ENCODE data around the gene ASB1. TPM values are rescaled to one million over a fixed set of nuclear protein-coding genes. Genes with fewer than 3 reads are reported as not detected.

Gene ASB1
- total and polyA plus RNA-seq, 2 of the 13 experiments (the other 11 are each of a cell fraction or from before 2014, with no cell fraction given): 48.6 to 49.2 TPM

DNA sequence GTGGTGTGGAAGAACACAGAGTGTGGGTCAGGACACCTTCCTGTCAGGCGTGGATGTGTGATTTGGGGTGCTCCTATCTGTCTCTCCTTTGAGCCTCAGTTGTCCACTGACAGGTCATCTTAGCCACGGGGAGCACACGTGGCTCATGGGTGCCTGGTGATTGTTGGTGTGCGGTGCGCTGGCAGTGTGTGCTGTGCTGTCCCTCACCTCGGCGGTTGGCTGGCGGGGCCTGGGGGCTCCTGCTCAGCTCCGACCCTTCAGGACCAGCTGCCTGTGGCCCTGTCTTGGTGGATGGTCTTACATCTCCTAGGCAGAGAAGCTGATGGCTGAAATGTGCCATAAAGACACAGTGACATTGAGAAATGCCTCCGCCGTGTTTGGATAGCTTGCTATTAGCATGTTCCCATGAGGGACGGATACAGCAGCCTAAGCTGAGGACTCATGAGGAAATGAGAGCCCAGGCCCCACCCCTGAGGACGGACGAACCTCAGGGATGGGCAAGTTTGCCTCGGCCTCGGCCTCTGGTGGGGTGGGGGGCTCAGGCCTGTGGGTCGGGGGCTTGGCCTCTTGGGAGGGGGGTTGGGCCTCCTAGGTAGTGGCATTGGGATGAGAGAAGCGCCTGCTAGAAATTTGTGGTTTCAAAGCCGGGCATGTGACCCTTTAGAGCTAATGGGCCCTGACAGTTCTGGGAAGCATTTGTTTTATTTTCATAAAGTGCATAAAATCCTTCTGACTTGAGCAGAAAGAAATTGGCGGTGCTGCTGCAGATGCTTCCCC is 20.3 kb upstream of the ASB1 start (continued):
- TF ChIP-seq ZNF687 (CRISPR knock-in tag; IDR thresholded peaks at IDR 0.05): peak; percentile 28; the same call in 1 of the 2 replicates
- no peak for TF ChIP-seq HNRNPH1 (optimal IDR thresholded peaks at IDR 0.05; ENCODE audit: low read depth, low read length)
- TF ChIP-seq CEBPB (IDR thresholded peaks at IDR 0.05; ENCODE audit: borderline replicate concordance, low read depth, low read length): no peak
- TF ChIP-seq MATR3 (CRISPR knock-in tag; IDR thresholded peaks at IDR 0.05): no peak
- no peak for TF ChIP-seq ZNF691 (CRISPR knock-in tag; IDR thresholded peaks at IDR 0.05; ENCODE audit: borderline replicate concordance, low read depth)
- TF ChIP-seq FOXO1 (CRISPR knock-in tag; IDR thresholded peaks at IDR 0.05): no peak

GRCh38 chr2:238406998-238407285 is 19.8 kb upstream of the ASB1 start:
- no peak overlapping the region for H2AFZ ChIP-seq (ENCODE audit: low read length)
- H3K36me3 ChIP-seq (replicated peaks in 1 of 2; ENCODE audit: control insufficient read depth in 1 of 2, insufficient read depth in 2 of 2, low read length in 2 of 2): no peaks in the 10 kb centered on the region
- ATAC-seq (no peak), FAIRE-seq (no peak), DNase-seq (ENCODE audit: low spot score) (no peak)
- intact Hi-C loops (cut with micrococcal nuclease; ENCODE audit: unreplicated experiment): no loop called here
- H4K20me1 ChIP-seq (ENCODE audit: insufficient read depth, low read length): no peaks in the 10 kb centered on the region
- ChIA-PET CTCF (ENCODE audit: low intra/inter-chr PET ratio, low total read pairs) (no interaction called here), POLR2A (no interaction called here)
- 80% methylated on average over 8 of the region's 8 CpGs for WGBS (ENCODE audit: low lambda C conversion rate)
- H3K27ac ChIP-seq (ENCODE audit: extremely low read length, insufficient read depth, low read length): no peak overlapping the region
- H3K4me3 ChIP-seq (replicated peaks in 1 of 3; ENCODE audit: insufficient read depth in 1 of 3, low read depth in 2 of 3, low read length in 3 of 3): no peak overlapping the region
- H3K4me2 ChIP-seq (ENCODE audit: low read depth, low read length): no peak overlapping the region
- no peaks in the 10 kb centered on the region for H3K79me2 ChIP-seq (ENCODE audit: insufficient read depth, low read length)
- TF ChIP-seq ZNF235 (CRISPR knock-in tag; IDR thresholded peaks at IDR 0.05; ENCODE audit: borderline replicate concordance) (no peak), KAT8 (CRISPR knock-in tag; IDR thresholded peaks at IDR 0.05) (no peak), ARID5B (CRISPR knock-in tag; IDR thresholded peaks at IDR 0.05) (no peak), MED8 (CRISPR knock-in tag; IDR thresholded peaks at IDR 0.05; ENCODE audit: insufficient replicate concordance) (no peak)
- TF ChIP-seq, protein P1, sequence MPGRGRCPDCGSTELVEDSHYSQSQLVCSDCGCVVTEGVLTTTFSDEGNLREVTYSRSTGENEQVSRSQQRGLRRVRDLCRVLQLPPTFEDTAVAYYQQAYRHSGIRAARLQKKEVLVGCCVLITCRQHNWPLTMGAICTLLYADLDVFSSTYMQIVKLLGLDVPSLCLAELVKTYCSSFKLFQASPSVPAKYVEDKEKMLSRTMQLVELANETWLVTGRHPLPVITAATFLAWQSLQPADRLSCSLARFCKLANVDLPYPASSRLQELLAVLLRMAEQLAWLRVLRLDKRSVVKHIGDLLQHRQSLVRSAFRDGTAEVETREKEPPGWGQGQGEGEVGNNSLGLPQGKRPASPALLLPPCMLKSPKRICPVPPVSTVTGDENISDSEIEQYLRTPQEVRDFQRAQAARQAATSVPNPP (CRISPR knock-in tag; IDR thresholded peaks at IDR 0.05): no peak
- in situ Hi-C loops (cut with HindIII; ENCODE audit: extremely low pct_ligation_motif_present, low pct_unique_long_range_greater_than_20kb): no loop called here
- no peaks in the 10 kb centered on the region for H3K27me3 ChIP-seq (ENCODE audit: control insufficient read depth in 1 of 2, insufficient read depth in 2 of 2, low read length in 2 of 2)
- no peaks in the 10 kb centered on the region for H3K9me3 ChIP-seq (ENCODE audit: low read length)
- H3K9ac ChIP-seq (ENCODE audit: insufficient read depth, low read depth, low read length): no peak overlapping the region
- H3K4me1 ChIP-seq (ENCODE audit: insufficient read depth, low read length): peaks cover 52% of the 10 kb centered on the region
- BruUV-seq (replicated peaks): no TSS peak

Measured in HepG2 (cell line).